Spleen (tissue), 11 donors: ENCODE measurements around the gene SEMA4F. TPM values are rescaled to one million over a fixed set of nuclear protein-coding genes. Genes with fewer than 3 reads are reported as not detected.

Experiments
- DNase-seq: peaks from one replicate; pipeline ENCODE4 v3.0.0-alpha.2; 2020
- H3K27ac ChIP-seq, 8 donors: fragments of 200-600 bp; sonication (generic) in 7 of 8; 1 replicate in 4 of 8; 2 replicates in 4 of 8; pipeline versions ENCODE4 v1.5.0 to v1.8.0; 2016 to 2021; ENCODE audit warnings: inconsistent platforms in 4 of 8, mild to moderate bottlenecking in 4 of 8, moderate library complexity in 1 of 8
- H3K27me3 ChIP-seq, 7 donors: fragments of 200-600 bp; sonication (generic) in 6 of 7; replicated peaks in 1 of 7; 1 replicate in 4 of 7; 2 replicates in 3 of 7; pipeline versions ENCODE4 v1.5.0 to v1.8.0; 2016 to 2021; ENCODE audit warnings: inconsistent platforms in 3 of 7, mild to moderate bottlenecking in 1 of 7
- H3K36me3 ChIP-seq, 6 donors: fragments of 200-600 bp; sonication (generic) in 5 of 6; 1 replicate in 4 of 6; 2 replicates in 2 of 6; pipeline versions ENCODE4 v1.5.0 to v1.8.0; 2016 to 2021; ENCODE audit warnings: inconsistent platforms in 2 of 6
- H3K4me1 ChIP-seq, 6 donors: fragments of 200-600 bp; sonication (generic) in 5 of 6; 1 replicate in 3 of 6; 2 replicates in 3 of 6; pipeline versions ENCODE4 v1.5.0 to v1.8.0; 2016 to 2021; ENCODE audit warnings: inconsistent platforms in 3 of 6
- H3K4me3 ChIP-seq, 8 donors: fragments of 200-600 bp; sonication (generic) in 7 of 8; 1 replicate in 4 of 8; 2 replicates in 4 of 8; pipeline versions ENCODE4 v1.5.0 to v1.8.0; 2016 to 2021; ENCODE audit warnings: inconsistent platforms in 4 of 8, mild to moderate bottlenecking in 4 of 8, moderate library complexity in 2 of 8
- H3K9me3 ChIP-seq, 8 donors: fragments of 200-600 bp; sonication (generic) in 7 of 8; 1 replicate in 4 of 8; 2 replicates in 4 of 8; pipeline versions ENCODE4 v1.5.0 to v1.8.0; 2016 to 2021; ENCODE audit warnings: inconsistent platforms in 4 of 8
- CTCF ChIP-seq, 11 experiments: fragments of 200-600 bp in 7 of 11; fragments of 450-650 bp in 4 of 11; sonication (generic) in 4 of 11; IDR thresholded peaks in 8 of 11; conservative IDR thresholded peaks in 3 of 11; 1 replicate in 7 of 11; 2 replicates in 4 of 11; pipeline versions ENCODE4 v1.4.0 to v1.8.0; 2016 to 2021; ENCODE audit warnings: antibody characterized with exemption in 11 of 11, inconsistent platforms in 4 of 11, mild to moderate bottlenecking in 1 of 11
- POLR2A ChIP-seq, 3 donors: fragments of 450-650 bp; IDR thresholded peaks; one replicate each; pipeline ENCODE4 v1.5.1; 2017; ENCODE audit warnings: antibody characterized with exemption in 3 of 3, mild to moderate bottlenecking in 1 of 3
- POLR2AphosphoS5 ChIP-seq, 3 donors: sonication (generic); formaldehyde crosslinking; IDR thresholded peaks; one replicate each; pipeline ENCODE4 v1.5.1; 2017; ENCODE audit warnings: antibody characterized with exemption in 3 of 3
- WGBS, 5 donors: extraction: QIAGEN DNeasy Blood & Tissue Kit in 3 of 5; methylation state at CpG; one replicate each; pipeline versions ENCODE4 v1.1.5 to v1.1.7; 2013 to 2018; 5-methylcytosine and 5-hydroxymethylcytosine counted together
- intact Hi-C: fragments of 100-400 bp; cut with DNase I; formaldehyde crosslinking; loops from one replicate; pipeline ENCODE4 v1.15.0; 2023; ENCODE audit warnings: low total_unique reads
- polyA plus RNA-seq, 3 donors: library from polyadenylated mRNA; stranded (reverse); fragments of 200-250 nt; gene quantifications; one replicate each; pipeline ENCODE4 v1.2.1, GENCODE V29; 2013
- total RNA-seq, 7 donors: library from RNA; depleted of rRNA in 3 of 7; stranded (reverse); fragments of >200 nt in 3 of 7; fragmentation: NEBNext Ultra II Directional in 4 of 7; extraction: Animal tissue kit (Norgen Biotek cat#: 25700) in 4 of 7; gene quantifications; one replicate each; pipeline versions ENCODE4 v1.1.0 to v1.2.1, GENCODE V29; 2016 to 2021
- donor health status: healthy with polysubstance abuse.
- donor health status: DM: no; HTN: no; CAD: no; lungs with moderate emphysema.
- donor health status: DM: no; HTN: no; CAD: no.
- donor health status: Bipolar disorder and iron deficiency.
- donor health status: healthy.
- donor health status: DM: no; HTN: no; CAD: no.
- donor health status: DM: yes; HTN: yes; CAD: no.

Gene SEMA4F
- total and polyA plus RNA-seq, 10 donors = 1.5 to 11.0 (median 6.9) TPM

GRCh38 chr2:74700643-74701372 is 46.8 kb downstream of the SEMA4F start:
- H3K4me3 ChIP-seq = no peak overlapping the region
- no peaks in the 10 kb centered on the region for H3K4me1 ChIP-seq
- no peaks in the 10 kb centered on the region for H3K36me3 ChIP-seq
- WGBS, 5 donors = 67 to 81% (median 72%) methylated on average over 2 of the region's 2 CpGs
- intact Hi-C loops = no loop called here
- no peak overlapping the region for H3K27ac ChIP-seq
- no peaks in the 10 kb centered on the region for H3K9me3 ChIP-seq
- no peak for DNase-seq
- no peaks in the 10 kb centered on the region for H3K27me3 ChIP-seq
- TF ChIP-seq POLR2A (IDR thresholded peaks at IDR 0.05) = no peak

- Histone ChIP-seq H3K9me3 (no peaks in the 10 kb centered on the region), H3K27ac (no peak overlapping the region), H3K36me3 (no peaks in the 10 kb centered on the region), H3K4me1 (no peaks in the 10 kb centered on the region), H3K4me3 (no peak overlapping the region), H3K27me3 (no peaks in the 10 kb centered on the region)
- DNase-seq = no peak
- intact Hi-C loops = no loop called here
- TF ChIP-seq CTCF (IDR thresholded peaks at IDR 0.05 in 8 of 11, conservative IDR thresholded peaks at IDR 0.05 in 3 of 11) = no peak
- no peak for TF ChIP-seq POLR2A (IDR thresholded peaks at IDR 0.05)
- no peak for TF ChIP-seq POLR2AphosphoS5 (IDR thresholded peaks at IDR 0.05)
- 77 to 87% (median 82%) methylated on average over 4 of the region's 4 CpGs for WGBS, 5 donors
Measured at GRCh38 chr2:74702001-74702715, 48.1 kb downstream of the SEMA4F start.

GRCh38 chr2:74703373-74703772 is 49.3 kb downstream of the SEMA4F start:
- TF ChIP-seq CTCF (IDR thresholded peaks at IDR 0.05 in 8 of 11, conservative IDR thresholded peaks at IDR 0.05 in 3 of 11) (no peak), POLR2A (IDR thresholded peaks at IDR 0.05) (no peak), POLR2AphosphoS5 (IDR thresholded peaks at IDR 0.05) (no peak)
- intact Hi-C loops = no loop called here
- Histone ChIP-seq H3K4me1 (no peaks in the 10 kb centered on the region), H3K27me3 (no peaks in the 10 kb centered on the region), H3K9me3 (no peaks in the 10 kb centered on the region), H3K36me3 (no peaks in the 10 kb centered on the region), H3K4me3 (no peak overlapping the region), H3K27ac (no peak overlapping the region)
- 45 to 80% (median 68%) methylated on average over 6 of the region's 6 CpGs for WGBS, 5 donors
- no peak for DNase-seq

GRCh38 chr2:74704216-74704615 is 50.2 kb downstream of the SEMA4F start:
- 86 to 96% (median 91%) methylated on average over 2 of the region's 2 CpGs for WGBS, 5 donors
- no peaks in the 10 kb centered on the region for H3K4me1 ChIP-seq
- no peak overlapping the region for H3K4me3 ChIP-seq
- no peak overlapping the region for H3K27ac ChIP-seq
- H3K27me3 ChIP-seq = no peaks in the 10 kb centered on the region
- H3K9me3 ChIP-seq = no peaks in the 10 kb centered on the region
- intact Hi-C loops = no loop called here
- DNase-seq = no peak
- TF ChIP-seq POLR2A (IDR thresholded peaks at IDR 0.05) (no peak), CTCF (IDR thresholded peaks at IDR 0.05 in 8 of 11, conservative IDR thresholded peaks at IDR 0.05 in 3 of 11) (no peak), POLR2AphosphoS5 (IDR thresholded peaks at IDR 0.05) (no peak)
- H3K36me3 ChIP-seq = no peaks in the 10 kb centered on the region
